IgD-negative memory B cell (primary cell): Measurements from ENCODE around the gene KRT77. TPM values are rescaled to one million over a fixed set of nuclear protein-coding genes. Genes with fewer than 3 reads are reported as not detected.

Experiments used
- H3K27ac Mint-ChIP-seq, 3 donors: one replicate each; pipeline ENCODE4 v1.8.0; 2020 to 2022; ENCODE audit warnings: mild to moderate bottlenecking in 3 of 3, mixed read lengths in 3 of 3, moderate library complexity in 1 of 3
- H3K27me3 Mint-ChIP-seq: one replicate; pipeline ENCODE4 v1.8.0; 2021; ENCODE audit warnings: mixed read lengths
- H3K36me3 Mint-ChIP-seq: one replicate; pipeline ENCODE4 v1.8.0; 2020; ENCODE audit warnings: mild to moderate bottlenecking, mixed read lengths
- H3K4me1 Mint-ChIP-seq, 3 donors: one replicate each; pipeline ENCODE4 v1.8.0; 2020 to 2022; ENCODE audit warnings: mixed read lengths in 3 of 3, mild to moderate bottlenecking in 1 of 3
- H3K4me3 Mint-ChIP-seq, 4 donors: one replicate each; pipeline ENCODE4 v1.8.0; 2020 to 2022; ENCODE audit warnings: mild to moderate bottlenecking in 4 of 4, mixed read lengths in 4 of 4, moderate library complexity in 3 of 4
- H3K9me3 Mint-ChIP-seq, 3 donors: one replicate each; pipeline ENCODE4 v1.8.0; 2020 to 2021; ENCODE audit warnings: mixed read lengths in 3 of 3, mild to moderate bottlenecking in 1 of 3
- polyA plus RNA-seq: library from polyadenylated mRNA; unstranded; fragments of 300-500 nt; fragmentation: Illumina TruSeq; gene quantifications from one replicate; pipeline ENCODE4 v1.2.3, GENCODE V29; 2021

The KRT77 gene
- polyA plus RNA-seq, 1 donor from 2014 or later, result not detected

DNA sequence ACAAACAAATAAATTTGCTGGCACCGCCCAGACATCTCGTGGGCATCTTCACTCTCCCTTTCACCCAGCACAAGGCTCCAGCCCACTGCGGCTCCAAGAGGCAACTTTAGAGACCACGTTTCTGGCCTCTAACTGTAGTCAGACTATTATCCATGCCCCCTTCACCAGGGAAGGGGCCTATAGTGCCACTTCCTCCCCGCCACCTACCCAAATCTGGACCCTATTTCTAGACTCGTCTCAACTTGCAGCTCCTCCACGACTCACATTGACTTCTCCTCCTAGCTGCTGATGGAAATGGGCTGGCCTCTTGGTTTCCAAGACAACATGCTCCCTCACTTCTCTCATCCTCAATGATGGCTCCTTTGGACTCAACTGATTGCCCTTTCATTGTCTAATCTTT is 35.4 kb downstream of the KRT77 start:
- Mint-ChIP-seq H3K36me3 (no peaks in the 10 kb centered on the region), H3K27ac (no peak overlapping the region), H3K27me3 (peaks cover 17% of the 10 kb centered on the region), H3K4me1 (no peaks in the 10 kb centered on the region), H3K4me3 (no peak overlapping the region), H3K9me3 (no peaks in the 10 kb centered on the region)

DNA sequence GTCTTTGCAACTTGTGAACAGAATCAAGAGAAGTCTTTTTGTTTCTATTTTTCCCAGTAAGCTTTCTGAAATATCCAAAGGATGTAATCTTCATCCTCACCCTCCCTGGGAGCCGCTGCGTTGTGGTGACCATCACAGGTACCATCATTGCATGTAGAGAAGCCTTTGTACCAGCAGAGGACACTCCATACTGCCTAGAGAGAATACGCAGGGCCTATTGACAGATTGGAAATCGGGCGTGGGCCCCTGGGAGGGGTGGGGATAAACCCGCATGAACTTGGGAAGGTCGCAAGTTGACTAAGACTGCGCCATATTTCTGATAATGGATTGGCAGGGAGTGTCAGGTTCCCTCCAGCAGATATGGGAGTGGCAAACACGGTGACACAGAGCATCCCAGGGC is 35.8 kb downstream of the KRT77 start:
- Mint-ChIP-seq H3K27ac (no peak overlapping the region), H3K4me3 (no peak overlapping the region), H3K36me3 (no peaks in the 10 kb centered on the region), H3K9me3 (no peaks in the 10 kb centered on the region), H3K27me3 (peaks cover 17% of the 10 kb centered on the region), H3K4me1 (no peaks in the 10 kb centered on the region)

DNA sequence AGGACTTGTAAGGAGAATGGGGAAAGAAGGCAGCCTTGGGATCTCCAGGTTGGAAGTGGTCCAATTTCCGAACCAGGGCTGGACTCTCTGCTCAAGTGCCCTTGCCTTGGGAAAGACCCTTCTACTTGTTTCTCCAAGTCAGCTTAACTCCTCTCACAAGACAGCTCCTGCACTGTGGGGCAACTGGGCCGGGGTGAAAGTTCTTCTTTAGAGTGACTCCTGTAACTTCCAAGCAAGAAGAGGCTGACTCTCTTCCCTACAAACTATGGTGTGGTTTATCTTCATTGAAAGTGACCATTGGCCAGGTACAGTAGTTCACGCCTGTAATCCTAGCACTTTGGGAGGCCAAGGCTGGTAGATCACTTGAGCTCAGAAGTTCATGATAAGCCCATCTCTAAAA is 36.9 kb downstream of the KRT77 start:
- Mint-ChIP-seq H3K4me1 (no peaks in the 10 kb centered on the region), H3K27me3 (peaks cover 17% of the 10 kb centered on the region), H3K4me3 (no peak overlapping the region), H3K36me3 (no peaks in the 10 kb centered on the region), H3K27ac (no peak overlapping the region), H3K9me3 (no peaks in the 10 kb centered on the region)

GRCh38 chr12:52663420-52663819 is 39.9 kb downstream of the KRT77 start:
- Mint-ChIP-seq H3K27me3 (peaks cover 21% of the 10 kb centered on the region), H3K27ac (no peak overlapping the region), H3K36me3 (no peaks in the 10 kb centered on the region), H3K4me3 (no peak overlapping the region), H3K4me1 (no peaks in the 10 kb centered on the region), H3K9me3 (no peaks in the 10 kb centered on the region)

- peaks cover 23% of the 10 kb centered on the region for H3K27me3 Mint-ChIP-seq
- H3K4me3 Mint-ChIP-seq, result no peak overlapping the region
Measured at GRCh38 chr12:52662918-52663229, 40.5 kb downstream of the KRT77 start.

DNA sequence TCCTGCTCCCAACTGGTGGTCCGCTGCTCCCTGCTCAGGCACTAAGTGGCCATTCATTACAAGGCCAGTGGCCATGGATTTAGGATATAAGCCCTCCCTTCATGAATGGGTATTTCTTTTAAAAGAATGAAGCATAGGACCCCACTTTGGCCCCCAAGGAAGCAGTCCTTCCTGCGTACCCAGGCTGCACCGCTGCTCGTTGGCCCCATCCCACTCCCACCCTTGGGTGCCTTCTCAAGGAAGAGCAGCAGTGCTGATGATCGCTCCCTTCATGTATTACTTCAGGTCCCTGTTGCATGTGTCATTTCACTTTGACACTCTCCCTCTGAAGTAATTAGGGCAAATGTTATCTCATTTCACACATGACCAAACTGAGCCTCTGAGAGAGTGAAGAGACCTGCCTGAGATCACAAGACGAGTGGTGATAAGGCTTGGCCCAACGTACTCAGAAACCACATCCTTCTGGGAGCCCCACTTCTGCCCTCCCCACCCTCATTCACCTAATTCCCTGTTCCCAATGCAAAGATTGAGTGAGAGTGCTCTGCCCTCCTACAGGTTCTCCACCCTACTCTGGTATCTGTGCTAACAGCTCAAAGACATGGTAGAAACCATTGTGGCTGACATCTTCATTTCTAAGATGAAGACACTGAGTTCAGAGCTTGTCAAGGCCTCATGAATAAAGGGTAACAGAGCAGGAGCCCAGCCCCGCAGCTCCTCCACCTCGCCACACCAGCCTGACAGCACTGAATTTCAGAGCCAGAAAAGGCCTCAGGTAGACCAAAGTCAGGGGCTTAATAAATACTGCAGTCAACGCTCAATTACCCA is 41.0 kb downstream of the KRT77 start:
- H3K27me3 Mint-ChIP-seq, result peaks cover 23% of the 10 kb centered on the region
- H3K9me3 Mint-ChIP-seq, result no peaks in the 10 kb centered on the region
- H3K4me3 Mint-ChIP-seq, result no peak overlapping the region
- no peaks in the 10 kb centered on the region for H3K4me1 Mint-ChIP-seq
- no peak overlapping the region for H3K27ac Mint-ChIP-seq
- H3K36me3 Mint-ChIP-seq, result no peaks in the 10 kb centered on the region

More at GRCh38 chr12:52662918-52663229, 40.5 kb downstream of the KRT77 start:
- no peaks in the 10 kb centered on the region for H3K4me1 Mint-ChIP-seq
- H3K36me3 Mint-ChIP-seq, result no peaks in the 10 kb centered on the region
- no peaks in the 10 kb centered on the region for H3K9me3 Mint-ChIP-seq
- no peak overlapping the region for H3K27ac Mint-ChIP-seq

DNA sequence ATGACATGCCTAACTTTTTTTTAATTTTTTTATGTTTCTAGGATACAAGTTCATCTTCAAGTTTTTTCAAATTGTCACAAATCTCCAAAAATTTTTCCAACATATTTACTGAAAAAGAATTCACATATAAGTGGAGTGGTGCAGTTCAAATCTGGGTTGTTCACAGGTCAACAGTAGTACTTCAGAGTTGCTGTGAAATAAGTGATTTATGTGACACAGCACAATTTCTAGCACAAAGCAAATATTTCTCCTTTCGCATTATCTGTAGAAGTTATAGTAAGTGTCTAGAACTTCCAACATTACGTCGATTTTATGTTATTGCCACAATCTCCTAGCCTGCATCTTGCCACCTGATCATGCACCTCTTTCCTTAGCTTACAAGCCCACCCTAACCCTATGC is 41.7 kb downstream of the KRT77 start:
- Mint-ChIP-seq H3K4me3 (peak overlapping the region in 1 of 4 donors; percentile 4), H3K9me3 (no peaks in the 10 kb centered on the region), H3K27ac (no peak overlapping the region), H3K27me3 (peaks cover 23% of the 10 kb centered on the region), H3K36me3 (no peaks in the 10 kb centered on the region), H3K4me1 (no peaks in the 10 kb centered on the region)

GRCh38 chr12:52660934-52661499 is 42.3 kb downstream of the KRT77 start:
- no peak overlapping the region for H3K4me3 Mint-ChIP-seq
- peaks cover 23% of the 10 kb centered on the region for H3K27me3 Mint-ChIP-seq
- H3K9me3 Mint-ChIP-seq, result no peaks in the 10 kb centered on the region
- H3K4me1 Mint-ChIP-seq, result no peaks in the 10 kb centered on the region
- H3K27ac Mint-ChIP-seq, result no peak overlapping the region
- H3K36me3 Mint-ChIP-seq, result no peaks in the 10 kb centered on the region

DNA sequence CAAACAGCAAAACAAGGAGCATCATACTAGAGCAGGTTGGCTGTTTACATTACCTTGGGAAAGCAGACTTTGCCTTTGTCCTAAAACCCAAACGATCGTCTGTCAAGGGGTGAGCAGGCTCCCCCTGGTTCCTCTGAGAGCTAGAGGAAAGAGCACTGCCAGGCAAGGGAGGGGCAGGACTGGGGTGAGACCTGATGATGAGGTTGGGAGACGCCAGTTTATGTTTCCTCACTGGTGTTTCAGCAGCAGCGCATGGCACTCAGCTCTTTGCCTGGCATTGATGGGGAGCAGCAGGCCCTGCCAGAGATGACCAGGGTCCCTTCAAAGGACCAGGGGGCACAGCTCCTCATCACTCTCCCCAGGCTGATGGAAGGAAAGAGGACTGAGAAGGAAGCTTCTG is 43.4 kb downstream of the KRT77 start:
- Mint-ChIP-seq H3K27me3 (peaks cover 22% of the 10 kb centered on the region), H3K27ac (no peak overlapping the region), H3K4me3 (no peak overlapping the region), H3K4me1 (no peaks in the 10 kb centered on the region), H3K9me3 (no peaks in the 10 kb centered on the region), H3K36me3 (no peaks in the 10 kb centered on the region)

GRCh38 chr12:52659395-52659794 is 43.9 kb downstream of the KRT77 start:
- Mint-ChIP-seq H3K27ac (no peak overlapping the region), H3K4me3 (no peak overlapping the region), H3K9me3 (no peaks in the 10 kb centered on the region), H3K36me3 (no peaks in the 10 kb centered on the region), H3K4me1 (no peaks in the 10 kb centered on the region), H3K27me3 (peaks cover 22% of the 10 kb centered on the region)

DNA sequence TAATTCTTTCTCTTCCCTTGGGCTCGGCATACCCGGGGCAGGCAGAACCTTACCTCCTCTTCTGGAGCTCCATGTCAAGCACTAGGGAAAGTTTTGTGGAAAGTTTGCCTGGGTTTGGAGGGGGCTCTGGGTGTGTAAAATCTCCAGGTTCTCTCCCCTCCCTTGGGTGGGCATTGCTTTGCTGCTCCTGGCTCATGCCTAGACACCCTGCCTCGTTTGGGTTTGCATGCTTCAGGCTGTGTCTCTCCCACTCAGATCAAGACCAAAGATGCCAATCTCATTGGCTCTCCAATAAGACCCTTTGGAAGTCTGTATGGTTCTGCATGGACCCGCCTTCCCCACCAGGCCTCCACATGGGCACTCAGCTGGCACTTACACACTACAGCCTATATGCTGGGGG is 45.1 kb downstream of the KRT77 start:
- H3K27me3 Mint-ChIP-seq, result peaks cover 18% of the 10 kb centered on the region
- no peaks in the 10 kb centered on the region for H3K4me1 Mint-ChIP-seq
- no peaks in the 10 kb centered on the region for H3K9me3 Mint-ChIP-seq
- no peaks in the 10 kb centered on the region for H3K36me3 Mint-ChIP-seq
- no peak overlapping the region for H3K4me3 Mint-ChIP-seq
- no peak overlapping the region for H3K27ac Mint-ChIP-seq

DNA sequence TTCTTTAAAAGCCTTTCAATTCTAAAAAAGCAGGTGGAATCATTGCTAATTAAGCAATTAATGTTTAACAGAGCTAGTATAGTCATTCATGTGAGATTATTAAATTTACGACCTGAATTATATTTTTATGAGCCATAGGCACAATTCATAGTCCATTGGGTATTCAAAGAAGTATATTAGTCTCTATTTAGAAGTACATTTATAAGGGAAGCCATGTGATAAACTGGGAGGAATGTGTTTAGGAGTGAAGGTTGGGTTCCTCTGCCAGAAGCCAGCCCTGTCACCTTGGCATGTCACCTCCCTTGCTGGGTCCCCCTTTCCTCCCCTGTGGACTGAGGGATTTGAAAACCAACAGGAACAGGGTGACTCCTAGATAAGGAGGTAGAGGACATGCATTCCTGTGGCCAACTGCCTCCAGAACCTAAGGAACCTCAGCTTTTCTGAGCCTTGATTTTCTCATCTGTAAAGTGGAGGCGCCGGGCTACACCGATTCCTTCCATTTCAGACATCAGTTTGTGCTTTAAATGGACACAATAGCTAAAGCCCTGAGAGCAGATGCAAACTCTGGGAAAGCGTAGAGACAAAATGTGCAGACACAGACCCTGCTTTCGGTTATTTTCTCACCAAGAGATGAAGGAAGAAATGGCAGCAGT is 45.9 kb downstream of the KRT77 start:
- Mint-ChIP-seq H3K4me1 (no peaks in the 10 kb centered on the region), H3K27me3 (peaks cover 18% of the 10 kb centered on the region), H3K9me3 (peaks cover 0 to under 1% (median 0%) of the 10 kb centered on the region in 3 donors), H3K27ac (no peak overlapping the region), H3K36me3 (no peaks in the 10 kb centered on the region), H3K4me3 (no peak overlapping the region)

- no peak overlapping the region for H3K27ac Mint-ChIP-seq
- no peak overlapping the region for H3K4me3 Mint-ChIP-seq
Measured at GRCh38 chr12:52656616-52657015, 46.7 kb downstream of the KRT77 start.

DNA sequence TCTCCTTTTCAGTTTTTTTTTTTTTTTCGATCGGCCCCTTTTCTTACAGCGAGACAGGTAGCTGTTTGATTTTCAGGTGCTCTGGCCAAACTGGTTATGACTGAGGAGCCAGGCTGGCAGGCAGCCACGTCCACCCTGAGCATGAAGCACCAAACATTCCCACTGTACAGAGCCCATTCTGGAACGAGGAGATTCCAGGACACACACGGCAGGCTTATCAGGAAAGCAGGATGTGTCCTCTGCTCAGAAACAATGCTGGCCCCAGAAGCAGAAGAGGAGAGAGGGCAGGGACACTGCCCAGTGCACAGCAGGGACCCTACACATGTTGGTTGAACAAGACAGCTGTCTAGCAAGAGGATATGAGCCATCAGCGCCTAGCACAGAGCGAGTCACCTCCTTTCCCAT is 47.6 kb downstream of the KRT77 start:
- Mint-ChIP-seq H3K9me3 (peaks cover 0 to 4% (median 0%) of the 10 kb centered on the region in 3 donors), H3K4me1 (no peaks in the 10 kb centered on the region), H3K36me3 (no peaks in the 10 kb centered on the region), H3K27me3 (peaks cover 16% of the 10 kb centered on the region), H3K27ac (no peak overlapping the region), H3K4me3 (no peak overlapping the region)

More at GRCh38 chr12:52656616-52657015, 46.7 kb downstream of the KRT77 start:
- Mint-ChIP-seq H3K9me3 (peaks cover 0 to 4% (median 0%) of the 10 kb centered on the region in 3 donors), H3K27me3 (peaks cover 18% of the 10 kb centered on the region), H3K36me3 (no peaks in the 10 kb centered on the region), H3K4me1 (no peaks in the 10 kb centered on the region)

- no peak overlapping the region for H3K4me3 Mint-ChIP-seq
- no peak overlapping the region for H3K27ac Mint-ChIP-seq
- H3K9me3 Mint-ChIP-seq, result peaks cover 0 to 4% (median 0%) of the 10 kb centered on the region in 3 donors
- peaks cover 16% of the 10 kb centered on the region for H3K27me3 Mint-ChIP-seq
- no peaks in the 10 kb centered on the region for H3K4me1 Mint-ChIP-seq
- H3K36me3 Mint-ChIP-seq, result no peaks in the 10 kb centered on the region
Measured at GRCh38 chr12:52655251-52655650, 48.1 kb downstream of the KRT77 start.
